Islet of Langerhans (tissue), 1 donor: Measurements from ENCODE around the gene EHF.
A peak's percentile ranks its signal among the peaks of the same experiment; 100 is the strongest.

ENCODE experiments used
- FAIRE-seq: peaks from one replicate; lab custom pipeline; 2011; peaks lifted over from hg19 to GRCh38; lab: Jason Lieb, UNC

EHF gene

DNA sequence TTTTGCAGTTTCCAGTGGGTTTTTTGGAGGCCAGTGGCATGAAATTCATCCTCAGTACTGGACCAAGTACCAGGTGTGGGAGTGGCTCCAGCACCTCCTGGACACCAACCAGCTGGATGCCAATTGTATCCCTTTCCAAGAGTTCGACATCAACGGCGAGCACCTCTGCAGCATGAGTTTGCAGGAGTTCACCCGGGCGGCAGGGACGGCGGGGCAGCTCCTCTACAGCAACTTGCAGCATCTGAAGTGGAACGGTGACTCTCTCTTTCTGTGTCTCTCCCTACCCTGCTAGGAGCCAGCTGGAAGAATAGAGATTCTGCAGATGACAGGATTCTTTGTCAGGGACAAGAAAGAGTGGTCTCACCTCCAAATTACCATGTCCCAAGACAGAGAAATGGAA, 25.5 kb downstream of the EHF start:
- no peak for FAIRE-seq

DNA sequence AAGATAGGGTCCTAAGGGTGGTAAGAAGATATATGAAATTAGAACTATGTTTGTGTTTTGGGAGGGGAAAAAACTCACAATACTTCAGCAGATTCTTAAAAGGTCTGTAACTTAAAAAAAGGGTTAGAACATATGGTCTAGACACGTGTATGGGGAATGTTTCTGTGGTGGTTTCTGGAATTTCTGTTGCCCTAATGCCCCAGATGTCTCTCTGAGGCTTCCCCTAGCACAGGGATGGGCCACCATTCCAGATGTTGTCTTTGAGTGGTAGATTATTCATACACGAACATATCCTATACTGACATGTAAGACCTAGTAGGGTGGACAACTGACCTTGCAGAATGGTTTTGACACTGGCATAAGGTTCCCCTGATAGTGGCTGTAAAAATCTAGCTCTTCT, 26.2 kb downstream of the EHF start:
- no peak for FAIRE-seq

GRCh38 chr11:34647532-34647931, 26.6 kb downstream of the EHF start:
- FAIRE-seq = no peak

GRCh38 chr11:34648036-34648435, 27.1 kb downstream of the EHF start:
- no peak for FAIRE-seq

DNA sequence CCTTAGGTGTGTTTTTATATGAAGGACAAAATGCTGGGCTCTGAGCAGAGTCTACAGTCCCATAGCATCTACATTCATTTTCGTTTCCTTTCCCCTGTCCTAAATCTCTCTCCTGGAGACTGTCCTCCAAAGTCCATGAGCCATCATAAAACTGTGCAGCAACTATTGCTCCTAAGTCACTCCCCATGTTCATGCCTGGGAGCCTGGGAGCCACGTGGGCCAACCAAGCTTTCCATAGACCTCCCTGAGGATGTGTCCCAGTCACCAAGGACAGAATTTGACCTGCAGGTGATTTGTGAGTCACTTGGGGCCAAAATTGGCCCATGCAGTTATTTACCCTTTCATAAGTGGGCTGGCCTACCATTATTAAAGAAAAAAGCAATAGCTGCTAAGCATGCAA, 28.7 kb downstream of the EHF start:
- no peak for FAIRE-seq

- FAIRE-seq = no peak
Observed at GRCh38 chr11:34650528-34650927, 29.6 kb downstream of the EHF start.

DNA sequence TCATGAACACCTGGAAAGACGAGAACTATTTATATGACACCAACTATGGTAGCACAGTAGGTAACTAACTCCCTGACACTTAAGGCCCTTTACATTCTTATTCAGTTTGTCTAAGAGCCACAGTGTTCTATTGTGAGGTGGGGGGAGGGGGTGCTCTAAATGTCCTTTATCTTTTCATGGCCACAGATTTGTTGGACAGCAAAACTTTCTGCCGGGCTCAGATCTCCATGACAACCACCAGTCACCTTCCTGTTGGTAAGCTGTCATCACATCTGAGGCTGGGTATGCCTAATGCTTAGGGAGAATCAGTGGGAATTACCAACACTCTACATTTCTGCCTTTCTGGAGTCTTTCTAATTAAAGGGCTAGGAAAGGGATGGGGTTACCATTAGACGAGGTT, 30.7 kb downstream of the EHF start:
- no peak for FAIRE-seq

- FAIRE-seq = no peak
Observed at GRCh38 chr11:34652191-34652973, 31.5 kb downstream of the EHF start.

- no peak for FAIRE-seq
Observed at GRCh38 chr11:34653031-34653430, 32.1 kb downstream of the EHF start.

- no peak for FAIRE-seq
Observed at GRCh38 chr11:34653851-34654482, 33.1 kb downstream of the EHF start.

DNA sequence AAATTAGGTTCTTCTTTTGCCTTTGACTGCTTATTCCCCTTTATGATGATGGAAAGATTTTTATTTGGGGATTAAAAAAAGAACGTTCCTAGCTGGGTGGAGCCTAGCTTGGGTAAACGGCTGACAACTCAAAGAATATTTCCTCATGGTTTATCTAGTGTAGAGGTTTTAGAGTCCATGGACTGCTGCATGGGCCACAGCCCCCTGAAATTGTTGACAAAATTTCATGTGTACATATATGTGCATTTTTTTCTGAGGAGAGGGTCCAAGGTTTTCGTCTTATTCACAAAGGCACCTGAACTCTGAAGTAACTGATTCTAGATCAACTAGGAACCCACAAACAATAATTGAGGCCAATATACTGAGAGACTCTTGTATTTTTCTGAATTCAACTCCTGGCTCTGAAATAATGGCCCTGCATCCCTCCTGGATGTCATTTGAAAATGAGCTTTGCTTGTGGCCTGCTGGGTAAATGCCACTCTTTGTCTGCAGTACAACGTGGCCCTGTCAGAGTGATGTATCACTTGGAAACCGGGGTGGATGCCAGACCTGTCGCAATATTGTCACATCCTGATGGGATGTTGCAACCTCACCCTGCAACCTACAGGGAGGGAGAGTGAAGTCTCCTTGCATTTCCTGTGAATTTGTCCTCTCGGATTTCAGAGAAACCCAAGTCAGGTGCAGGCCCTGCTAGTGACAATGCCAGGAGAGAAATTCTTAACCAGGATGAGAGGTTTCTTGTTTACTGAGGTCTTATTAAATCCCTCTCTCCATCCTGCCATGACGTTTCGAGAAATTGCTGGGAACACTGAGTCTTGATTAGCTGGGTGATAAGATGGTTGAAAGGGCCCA, 33.8 kb downstream of the EHF start:
- FAIRE-seq = no peak

- FAIRE-seq = no peak
Observed at GRCh38 chr11:34655335-34656008, 34.6 kb downstream of the EHF start.

DNA sequence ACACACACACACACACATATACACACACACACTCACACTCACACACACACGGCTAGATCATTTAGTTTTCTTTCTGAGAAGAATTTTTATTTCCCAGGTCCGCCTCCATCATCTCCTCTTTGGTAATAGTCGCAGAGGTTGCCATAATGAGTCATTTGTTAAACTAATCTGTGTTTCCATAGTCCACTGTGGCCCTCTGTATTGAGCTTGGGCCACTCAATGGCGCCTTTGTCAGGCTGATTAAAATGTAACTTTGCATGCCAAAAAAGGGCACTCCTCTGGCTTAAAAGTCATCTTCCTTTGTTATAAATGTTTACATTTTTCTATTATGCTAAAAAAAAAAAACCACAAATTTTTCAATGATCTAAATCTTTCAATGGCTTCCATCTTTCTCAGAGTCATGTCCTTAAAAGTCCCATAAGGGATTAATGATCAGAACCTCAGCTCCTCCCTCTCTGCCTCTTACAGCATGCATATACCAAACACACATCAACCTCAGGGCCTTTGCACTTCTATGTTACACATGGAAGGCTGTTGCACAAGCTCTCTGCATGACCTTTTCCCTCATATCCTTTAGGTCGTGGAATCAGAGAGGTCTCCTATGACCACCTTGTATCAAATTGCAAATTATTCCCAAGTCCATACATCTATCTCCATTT, 35.3 kb downstream of the EHF start:
- no peak for FAIRE-seq

DNA sequence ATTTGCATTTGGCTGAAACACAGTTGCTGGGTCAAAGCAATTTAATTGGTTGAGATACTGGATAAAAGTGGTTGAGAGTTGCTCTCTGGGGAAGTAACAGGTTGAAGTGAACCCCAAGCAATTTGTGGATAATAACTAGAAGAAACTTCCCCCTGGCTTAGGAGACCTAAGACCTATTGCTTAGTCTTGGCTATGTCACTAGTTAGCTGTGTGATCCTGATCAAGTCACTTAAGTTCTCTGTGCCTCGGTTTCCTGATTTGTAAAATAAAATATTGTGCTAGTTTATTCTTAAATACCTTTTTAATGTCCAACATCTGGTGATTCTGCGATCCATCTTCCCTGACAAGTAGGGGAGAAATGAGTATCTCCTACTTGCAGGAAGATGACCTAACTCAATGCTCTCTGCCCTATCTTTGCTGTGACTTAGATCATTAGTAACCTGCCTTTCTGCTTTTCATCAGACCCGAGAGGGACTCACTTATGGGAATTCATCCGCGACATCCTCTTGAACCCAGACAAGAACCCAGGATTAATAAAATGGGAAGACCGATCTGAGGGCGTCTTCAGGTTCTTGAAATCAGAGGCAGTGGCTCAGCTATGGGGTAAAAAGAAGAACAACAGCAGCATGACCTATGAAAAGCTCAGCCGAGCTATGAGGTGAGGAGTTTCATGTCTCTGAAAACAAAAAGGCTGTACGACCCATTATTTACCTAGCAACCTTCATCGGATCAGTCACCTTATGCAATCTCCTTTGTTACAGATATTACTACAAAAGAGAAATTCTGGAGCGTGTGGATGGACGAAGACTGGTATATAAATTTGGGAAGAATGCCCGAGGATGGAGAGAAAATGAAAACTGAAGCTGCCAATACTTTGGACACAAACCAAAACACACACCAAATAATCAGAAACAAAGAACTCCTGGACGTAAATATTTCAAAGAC, 37.5 kb downstream of the EHF start:
- no peak for FAIRE-seq

GRCh38 chr11:34659096-34659733, 38.3 kb downstream of the EHF start:
- FAIRE-seq = no peak

DNA sequence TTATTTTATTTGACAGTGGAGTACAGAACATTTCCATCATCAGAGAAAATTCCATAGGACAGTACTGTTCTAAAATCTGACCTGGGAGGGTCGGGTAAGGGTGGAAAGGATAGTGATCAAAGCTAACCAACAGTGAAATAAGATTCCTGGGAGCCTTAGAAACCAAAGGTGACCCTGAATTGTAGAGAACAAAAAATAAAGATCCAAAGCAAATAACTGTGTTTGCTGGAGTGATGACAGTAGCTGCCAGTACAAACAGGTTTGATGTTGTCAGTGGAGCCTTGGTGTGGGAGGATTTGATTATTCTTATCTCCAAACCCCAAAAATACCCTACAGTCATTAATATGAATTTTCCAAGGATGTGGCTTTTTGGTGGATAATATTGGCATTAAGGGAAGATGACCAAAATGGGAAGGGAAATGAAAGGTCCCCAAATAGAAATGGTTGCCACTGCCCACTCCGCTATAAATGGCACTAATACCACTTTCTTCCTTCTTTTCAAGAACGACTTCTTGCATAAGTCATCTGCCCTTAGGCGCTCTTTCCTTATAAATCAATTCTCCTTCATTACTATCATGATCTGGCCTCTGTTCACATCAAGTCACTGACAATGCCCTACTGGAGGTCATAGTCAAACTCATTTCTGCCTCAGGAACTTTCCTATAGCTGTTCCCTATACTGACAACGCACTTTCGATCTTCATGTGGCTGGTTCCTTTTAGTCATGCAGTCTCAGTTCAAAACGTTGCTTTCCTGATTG, 44.4 kb downstream of the EHF start:
- FAIRE-seq = no peak

DNA sequence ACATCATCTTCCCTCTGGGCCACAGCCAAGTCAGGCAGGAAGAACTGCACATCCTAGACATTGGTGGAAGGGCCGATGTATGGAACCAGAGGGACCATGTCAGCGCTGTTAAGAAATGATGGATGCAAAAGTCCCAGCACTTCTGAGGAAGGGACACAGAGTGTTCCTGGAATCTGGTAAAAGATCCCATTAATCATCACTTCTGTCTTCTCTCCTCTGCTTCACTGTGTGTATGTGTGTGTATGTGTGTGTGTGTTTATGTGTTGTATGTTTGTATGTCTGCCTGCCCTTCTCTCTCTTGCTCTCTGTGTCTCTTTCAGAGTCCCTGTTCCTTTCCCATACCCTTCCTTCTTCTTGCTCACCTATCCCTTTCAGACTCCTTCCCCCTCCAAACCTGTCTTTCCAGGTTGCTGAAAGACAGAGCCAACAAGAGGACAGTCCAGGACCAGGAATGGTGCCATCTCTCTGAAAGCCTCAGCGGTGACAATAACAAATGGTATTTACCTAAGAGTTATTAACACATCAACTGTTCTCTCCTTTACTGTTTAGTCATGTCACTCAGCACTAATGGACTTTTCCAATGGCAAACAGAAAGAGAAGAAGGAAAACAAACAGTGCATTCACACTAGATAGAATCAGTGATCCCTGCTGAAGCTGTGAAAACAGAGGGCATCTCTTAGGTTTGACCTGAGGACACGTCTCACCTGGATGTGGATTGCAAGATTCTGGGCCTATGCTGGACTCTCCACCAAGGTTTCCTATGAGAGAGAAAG, 47.1 kb downstream of the EHF start:
- FAIRE-seq = peak; percentile 100

- no peak for FAIRE-seq
Observed at GRCh38 chr11:34668583-34669053, 47.7 kb downstream of the EHF start.

DNA sequence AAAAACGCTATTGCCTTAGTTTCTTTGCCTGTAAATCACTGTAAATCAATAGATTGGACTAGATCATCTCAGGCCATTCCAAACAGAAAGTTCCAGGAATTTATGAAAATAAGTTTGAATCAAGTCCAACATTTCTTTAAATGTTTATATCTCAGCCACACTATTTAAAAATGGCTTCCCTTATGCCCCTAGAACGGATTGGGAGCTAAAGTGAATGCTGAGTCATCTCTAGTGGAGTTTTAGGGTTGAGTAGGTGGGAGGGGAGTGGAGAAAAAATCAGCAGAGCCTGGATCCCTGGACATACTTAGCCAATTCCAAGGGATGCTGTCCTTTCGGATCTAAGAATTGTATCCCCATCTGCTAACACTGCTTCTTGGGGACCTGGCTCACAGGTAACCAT, 48.6 kb downstream of the EHF start:
- FAIRE-seq = no peak
